ENCODE data around the gene RAP1GAP2.

RAP1GAP2 gene

DNA sequence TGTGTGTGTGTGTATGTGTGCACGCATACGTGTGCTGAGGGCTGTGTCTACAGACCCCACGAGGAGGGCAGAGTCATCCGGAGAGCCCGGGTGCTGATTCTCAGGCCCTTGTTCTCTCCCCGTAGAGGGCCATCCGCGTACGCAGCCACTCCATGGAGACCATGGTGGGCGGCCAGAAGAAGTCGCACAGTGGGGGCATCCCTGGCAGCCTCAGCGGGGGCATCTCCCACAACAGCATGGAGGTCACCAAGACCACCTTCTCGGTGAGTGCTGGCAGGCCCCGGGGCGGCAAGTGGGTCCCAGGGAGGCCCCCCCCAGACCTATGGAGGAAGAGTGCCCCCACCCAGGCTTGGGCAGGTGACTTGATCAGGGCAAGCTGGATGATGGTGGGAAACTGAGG is 221.7 kb downstream of the RAP1GAP2 start:
- Histone ChIP-seq H3K4me3 (ENCODE audit: low read depth, low read length) (no peak overlapping the region), H3K27me3 (replicated peaks) (no peaks in the 10 kb centered on the region), H3K36me3 (replicated peaks) (no peaks in the 10 kb centered on the region), H3K27ac (no peak overlapping the region)
- TF ChIP-seq, protein P1, sequence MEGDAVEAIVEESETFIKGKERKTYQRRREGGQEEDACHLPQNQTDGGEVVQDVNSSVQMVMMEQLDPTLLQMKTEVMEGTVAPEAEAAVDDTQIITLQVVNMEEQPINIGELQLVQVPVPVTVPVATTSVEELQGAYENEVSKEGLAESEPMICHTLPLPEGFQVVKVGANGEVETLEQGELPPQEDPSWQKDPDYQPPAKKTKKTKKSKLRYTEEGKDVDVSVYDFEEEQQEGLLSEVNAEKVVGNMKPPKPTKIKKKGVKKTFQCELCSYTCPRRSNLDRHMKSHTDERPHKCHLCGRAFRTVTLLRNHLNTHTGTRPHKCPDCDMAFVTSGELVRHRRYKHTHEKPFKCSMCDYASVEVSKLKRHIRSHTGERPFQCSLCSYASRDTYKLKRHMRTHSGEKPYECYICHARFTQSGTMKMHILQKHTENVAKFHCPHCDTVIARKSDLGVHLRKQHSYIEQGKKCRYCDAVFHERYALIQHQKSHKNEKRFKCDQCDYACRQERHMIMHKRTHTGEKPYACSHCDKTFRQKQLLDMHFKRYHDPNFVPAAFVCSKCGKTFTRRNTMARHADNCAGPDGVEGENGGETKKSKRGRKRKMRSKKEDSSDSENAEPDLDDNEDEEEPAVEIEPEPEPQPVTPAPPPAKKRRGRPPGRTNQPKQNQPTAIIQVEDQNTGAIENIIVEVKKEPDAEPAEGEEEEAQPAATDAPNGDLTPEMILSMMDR (IDR thresholded peaks at IDR 0.05; ENCODE audit: low read depth, low read length, missing control alignments): no peak
- in situ Hi-C loops (cut with HindIII; ENCODE audit: low pct_ligation_motif_present, low sequenced_read_pairs): no loop called here
- DNase-seq: no peak

DNA sequence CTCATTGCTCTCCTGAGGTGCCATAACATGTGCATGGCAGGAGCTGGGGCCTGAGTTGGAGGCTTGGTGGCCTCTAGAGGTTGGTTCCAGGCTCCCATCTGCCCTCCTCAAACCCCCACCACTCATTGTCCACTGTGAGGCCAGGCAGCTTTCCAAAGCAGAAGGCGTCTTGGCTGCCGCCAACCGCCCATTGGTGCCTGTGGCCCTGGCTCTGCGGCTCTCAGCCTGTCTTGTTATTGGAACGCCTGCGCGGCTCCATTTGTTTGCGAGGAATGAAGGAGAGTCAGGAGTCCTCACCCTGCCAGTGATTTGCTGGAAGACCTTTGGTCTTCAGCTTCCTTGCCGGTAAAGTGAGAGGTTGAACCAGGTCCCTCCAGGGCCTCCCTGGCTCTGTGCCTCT is 223.5 kb downstream of the RAP1GAP2 start:
- in situ Hi-C loops (cut with HindIII; ENCODE audit: low pct_ligation_motif_present, low sequenced_read_pairs): no loop called here
- Histone ChIP-seq H3K36me3 (replicated peaks) (no peaks in the 10 kb centered on the region), H3K27ac (no peak overlapping the region), H3K4me3 (ENCODE audit: low read depth, low read length) (no peak overlapping the region), H3K27me3 (replicated peaks) (no peaks in the 10 kb centered on the region)
- TF ChIP-seq, protein P1 (IDR thresholded peaks at IDR 0.05; ENCODE audit: low read depth, low read length, missing control alignments): no peak
- DNase-seq: no peak

DNA sequence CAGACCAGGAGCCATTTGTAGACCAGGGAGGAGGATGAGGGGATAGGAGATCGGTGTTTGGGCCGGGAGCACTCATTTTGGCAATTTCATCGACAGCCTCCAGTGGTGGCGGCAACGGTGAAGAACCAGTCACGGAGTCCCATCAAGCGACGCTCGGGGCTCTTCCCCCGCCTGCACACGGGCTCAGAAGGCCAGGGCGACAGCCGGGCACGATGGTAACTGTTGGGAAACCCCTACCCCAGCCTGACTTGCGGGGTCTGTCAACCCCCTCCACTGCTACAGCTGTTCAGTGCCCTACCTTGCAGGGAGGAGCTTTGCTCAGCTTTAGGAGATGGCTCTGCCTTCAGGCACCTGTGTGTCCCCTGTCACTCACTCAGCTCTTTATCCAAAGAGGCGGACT is 224.1 kb downstream of the RAP1GAP2 start:
- Histone ChIP-seq H3K27ac (no peak overlapping the region), H3K4me3 (ENCODE audit: low read depth, low read length) (no peak overlapping the region), H3K36me3 (replicated peaks) (no peaks in the 10 kb centered on the region), H3K27me3 (replicated peaks) (no peaks in the 10 kb centered on the region)
- TF ChIP-seq, protein P1 (IDR thresholded peaks at IDR 0.05; ENCODE audit: low read depth, low read length, missing control alignments): no peak
- no peak for DNase-seq
- in situ Hi-C loops (cut with HindIII; ENCODE audit: low pct_ligation_motif_present, low sequenced_read_pairs): no loop called here

DNA sequence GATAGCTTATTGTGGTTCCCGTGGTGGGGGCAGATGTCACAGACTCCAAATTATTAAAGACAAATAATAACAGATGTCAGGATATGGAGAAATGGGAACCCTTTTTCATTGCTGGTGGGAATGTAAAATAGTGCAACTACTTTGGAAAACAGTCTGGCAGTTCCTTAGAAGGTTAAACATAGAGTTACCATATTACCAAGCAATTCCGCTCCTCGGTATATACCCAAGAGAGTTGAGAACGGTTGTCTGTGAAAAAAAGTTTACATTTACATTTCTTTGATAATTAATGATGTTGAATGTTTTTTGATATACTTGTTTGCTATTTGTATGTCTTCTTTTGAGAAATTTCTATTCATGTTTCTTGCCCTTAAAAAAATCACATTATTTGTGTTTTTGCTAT is 226.0 kb downstream of the RAP1GAP2 start:
- H3K4me3 ChIP-seq (ENCODE audit: low read depth, low read length): no peak overlapping the region
- no peak for DNase-seq
- no peaks in the 10 kb centered on the region for H3K27me3 ChIP-seq (replicated peaks)
- H3K36me3 ChIP-seq (replicated peaks): no peaks in the 10 kb centered on the region
- H3K27ac ChIP-seq: no peak overlapping the region
- TF ChIP-seq, protein P1 (IDR thresholded peaks at IDR 0.05; ENCODE audit: low read depth, low read length, missing control alignments): no peak
- in situ Hi-C loops (cut with HindIII; ENCODE audit: low pct_ligation_motif_present, low sequenced_read_pairs): no loop called here

DNA sequence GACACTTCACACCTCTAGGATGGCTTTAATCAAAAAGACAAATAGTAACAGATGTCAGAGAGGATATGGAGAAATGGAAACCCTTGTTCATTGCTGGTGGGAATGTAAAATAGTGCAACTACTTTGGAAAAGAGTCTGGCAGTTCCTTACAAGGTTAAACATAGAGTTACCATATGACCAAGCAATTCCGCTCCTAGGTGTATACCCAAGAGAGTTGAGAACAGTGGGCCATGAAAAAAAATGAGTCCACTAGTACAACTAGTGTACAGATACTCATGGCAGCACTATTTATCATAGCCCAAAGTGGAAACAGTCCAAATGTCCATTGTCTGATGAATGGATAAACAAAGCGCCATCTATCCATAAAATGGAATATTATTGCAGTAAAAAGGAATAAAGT is 228.1 kb downstream of the RAP1GAP2 start:
- Histone ChIP-seq H3K27me3 (replicated peaks) (no peaks in the 10 kb centered on the region), H3K36me3 (replicated peaks) (no peaks in the 10 kb centered on the region), H3K27ac (no peak overlapping the region), H3K4me3 (ENCODE audit: low read depth, low read length) (no peak overlapping the region)
- TF ChIP-seq, protein P1 (IDR thresholded peaks at IDR 0.05; ENCODE audit: low read depth, low read length, missing control alignments): no peak
- in situ Hi-C loops (cut with HindIII; ENCODE audit: low pct_ligation_motif_present, low sequenced_read_pairs): no loop called here
- no peak for DNase-seq

DNA sequence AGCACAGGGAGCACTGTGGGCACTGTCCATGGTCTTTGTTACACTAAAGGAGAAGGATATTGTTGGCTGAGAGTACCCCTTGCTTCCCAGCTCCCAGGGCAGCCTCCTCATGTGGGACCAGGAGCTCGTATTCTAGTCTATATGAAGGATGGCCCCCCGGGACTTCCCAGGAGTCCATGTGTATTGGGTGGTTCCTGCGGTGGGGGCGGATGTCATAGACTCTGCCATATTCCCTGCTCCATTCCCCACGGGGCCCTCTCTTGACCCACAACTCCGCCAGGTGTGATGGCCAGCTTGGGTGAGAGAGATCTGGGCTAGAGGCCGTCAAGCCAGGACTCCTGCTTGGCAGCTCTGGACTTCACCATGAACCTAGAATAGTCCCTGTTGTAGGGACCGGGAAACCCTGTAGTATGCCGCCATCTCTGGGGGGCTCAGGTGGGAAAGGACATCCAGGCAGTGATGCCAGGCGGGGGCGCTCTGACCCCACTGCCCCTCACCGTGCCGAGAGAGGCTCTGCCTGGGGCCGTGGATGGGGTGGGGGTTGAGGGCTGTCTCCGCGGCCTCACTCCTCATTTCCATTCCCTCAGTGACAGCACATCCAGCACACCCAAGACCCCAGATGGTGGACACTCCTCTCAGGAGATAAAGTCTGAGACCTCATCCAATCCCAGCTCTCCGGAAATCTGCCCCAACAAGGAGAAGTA is 229.3 kb downstream of the RAP1GAP2 start:
- Histone ChIP-seq H3K27ac (no peak overlapping the region), H3K36me3 (replicated peaks) (no peaks in the 10 kb centered on the region), H3K27me3 (replicated peaks) (no peaks in the 10 kb centered on the region), H3K4me3 (ENCODE audit: low read depth, low read length) (no peak overlapping the region)
- TF ChIP-seq, protein P1 (IDR thresholded peaks at IDR 0.05; ENCODE audit: low read depth, low read length, missing control alignments): no peak
- in situ Hi-C loops (cut with HindIII; ENCODE audit: low pct_ligation_motif_present, low sequenced_read_pairs): no loop called here
- DNase-seq: no peak
